Measurements from ENCODE around the gene PTGES2.

Gene PTGES2

GRCh38 chr9:128082151-128082550 is 45.4 kb downstream of the PTGES2 start:
- Mint-ChIP-seq H3K27me3 (ENCODE audit: low read depth, poor library complexity) (no peaks in the 10 kb centered on the region), H3K27ac (no peak overlapping the region), H3K36me3 (ENCODE audit: low read depth) (peaks cover 5% of the 10 kb centered on the region), H3K9me3 (no peaks in the 10 kb centered on the region), H3K4me1 (peaks cover 56% of the 10 kb centered on the region), H3K4me3 (no peak overlapping the region)
- TF ChIP-seq CTCF (IDR thresholded peaks at IDR 0.05): no peak
- no peak for DNase-seq

DNA sequence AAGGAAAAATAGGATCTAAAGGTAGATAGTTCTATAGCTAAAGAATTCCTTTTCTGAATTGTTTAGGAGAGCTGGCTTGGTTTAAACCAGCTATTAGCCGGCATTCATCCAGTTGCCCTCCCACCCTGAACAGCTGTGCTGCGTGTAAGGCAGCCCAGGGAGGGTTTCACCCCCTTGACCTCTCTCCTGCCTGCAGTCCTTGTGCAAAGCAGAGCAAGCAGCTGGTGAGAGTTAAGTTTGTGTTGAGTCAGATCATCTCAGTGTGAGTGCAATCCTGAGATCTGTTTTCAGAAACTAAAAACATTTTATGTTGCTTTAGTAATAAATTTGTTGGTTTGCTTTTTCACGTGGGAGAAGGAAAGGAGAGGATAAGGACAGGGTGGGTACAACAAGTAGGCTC is 46.5 kb downstream of the PTGES2 start:
- Mint-ChIP-seq H3K4me1 (peaks cover 56% of the 10 kb centered on the region), H3K27me3 (ENCODE audit: low read depth, poor library complexity) (peaks cover 5% of the 10 kb centered on the region), H3K4me3 (no peak overlapping the region), H3K27ac (peak overlapping the region; percentile 76), H3K36me3 (ENCODE audit: low read depth) (peaks cover 11% of the 10 kb centered on the region), H3K9me3 (no peaks in the 10 kb centered on the region)
- no peak for TF ChIP-seq CTCF (IDR thresholded peaks at IDR 0.05)
- DNase-seq: peak; percentile 53

DNA sequence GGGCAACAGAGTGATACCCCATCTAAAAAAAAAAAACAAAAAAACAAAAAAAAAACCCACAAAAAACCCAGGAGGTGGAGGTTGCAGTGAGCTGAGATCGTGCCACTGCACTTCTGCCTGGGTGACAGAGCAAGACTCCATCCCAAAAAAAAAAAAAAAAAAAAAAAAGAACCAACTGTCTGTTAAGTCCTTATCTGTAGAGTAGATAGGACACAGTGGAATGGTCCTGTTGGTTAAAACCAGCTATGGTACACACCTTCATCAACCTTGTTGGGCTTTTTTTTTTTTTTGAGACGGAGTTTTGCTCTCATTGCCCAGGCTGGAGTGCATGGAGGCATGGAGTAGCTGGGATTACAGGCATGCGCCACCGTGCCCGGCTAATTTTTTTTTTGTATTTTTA is 47.3 kb downstream of the PTGES2 start:
- no peaks in the 10 kb centered on the region for H3K9me3 Mint-ChIP-seq
- no peak for TF ChIP-seq CTCF (IDR thresholded peaks at IDR 0.05)
- no peak for DNase-seq
- H3K27ac Mint-ChIP-seq: no peak overlapping the region
- peaks cover 5% of the 10 kb centered on the region for H3K27me3 Mint-ChIP-seq (ENCODE audit: low read depth, poor library complexity)
- H3K4me1 Mint-ChIP-seq: peaks cover 56% of the 10 kb centered on the region
- H3K4me3 Mint-ChIP-seq: no peak overlapping the region
- peaks cover 6% of the 10 kb centered on the region for H3K36me3 Mint-ChIP-seq (ENCODE audit: low read depth)

- H3K4me3 Mint-ChIP-seq: no peak overlapping the region
- H3K27ac Mint-ChIP-seq: no peak overlapping the region
- no peak for TF ChIP-seq CTCF (IDR thresholded peaks at IDR 0.05)
- peaks cover 5% of the 10 kb centered on the region for H3K27me3 Mint-ChIP-seq (ENCODE audit: low read depth, poor library complexity)
- no peaks in the 10 kb centered on the region for H3K9me3 Mint-ChIP-seq
- DNase-seq: no peak
- peaks cover 46% of the 10 kb centered on the region for H3K4me1 Mint-ChIP-seq
- H3K36me3 Mint-ChIP-seq (ENCODE audit: low read depth): peaks cover 6% of the 10 kb centered on the region
Measured at GRCh38 chr9:128078504-128079434, 48.8 kb downstream of the PTGES2 start.

GRCh38 chr9:128077847-128078503 is 49.6 kb downstream of the PTGES2 start:
- Mint-ChIP-seq H3K27me3 (ENCODE audit: low read depth, poor library complexity) (peaks cover 5% of the 10 kb centered on the region), H3K36me3 (ENCODE audit: low read depth) (peaks cover 6% of the 10 kb centered on the region), H3K4me3 (no peak overlapping the region), H3K4me1 (peaks cover 49% of the 10 kb centered on the region), H3K27ac (no peak overlapping the region), H3K9me3 (no peaks in the 10 kb centered on the region)
- no peak for TF ChIP-seq CTCF (IDR thresholded peaks at IDR 0.05)
- DNase-seq: no peak
